SK-N-DZ (cell line): ENCODE data around the gene TKFC.
A peak's percentile ranks its signal among the peaks of the same experiment; 100 is the strongest.
"Not testable (repeated sequence)": the region's sequence is repeated elsewhere in the genome, so short reads cannot be mapped to it uniquely, and the experiment has no call there.

ENCODE experiments used
- DNase-seq: peaks from one replicate; pipeline ENCODE4 v3.0.0-alpha.2; 2015; ENCODE audit warnings: low spot score

Gene TKFC

GRCh38 chr11:61369372-61370348, 36.6 kb downstream of the TKFC start:
- DNase-seq, result no peak

- no peak for DNase-seq
These were observed 37.4 kb downstream of the TKFC start for GRCh38 chr11:61370349-61371005.

- DNase-seq, result no peak
These were observed 39.8 kb downstream of the TKFC start for GRCh38 chr11:61372659-61373420.

- DNase-seq, result no peak
These were observed 42.7 kb downstream of the TKFC start for GRCh38 chr11:61375761-61376108.

GRCh38 chr11:61377461-61378160, 44.6 kb downstream of the TKFC start:
- no peak for DNase-seq

GRCh38 chr11:61378713-61379313, 45.8 kb downstream of the TKFC start:
- no peak for DNase-seq

GRCh38 chr11:61380884-61381283, 47.9 kb downstream of the TKFC start:
- DNase-seq, result no peak

GRCh38 chr11:61383859-61384258, 50.8 kb downstream of the TKFC start:
- not testable (repeated sequence) for DNase-seq

- no peak for DNase-seq
These were observed 51.5 kb downstream of the TKFC start for GRCh38 chr11:61384271-61385242.

- no peak for DNase-seq
These were observed 57.1 kb downstream of the TKFC start for GRCh38 chr11:61390161-61390560.

- DNase-seq, result peak; percentile 25
These were observed 60.1 kb downstream of the TKFC start for GRCh38 chr11:61392981-61393595.
